Measurements from ENCODE around the gene COMP.
"Not testable (repeated sequence)": the region's sequence is repeated elsewhere in the genome, so short reads cannot be mapped to it uniquely, and the experiment has no call there.

The COMP gene

GRCh38 chr19:18814063-18814462 is 23.0 kb upstream of the COMP start:
- no peaks in the 10 kb centered on the region for H4K20me1 ChIP-seq (ENCODE audit: control insufficient read depth, insufficient read depth, low read depth, low read length)
- H3K4me2 ChIP-seq (ENCODE audit: low read length): no peak overlapping the region
- no peaks in the 10 kb centered on the region for H3K36me3 ChIP-seq (ENCODE audit: control insufficient read depth, low read length)
- H3K27me3 ChIP-seq (ENCODE audit: control insufficient read depth, low read length): no peaks in the 10 kb centered on the region; the same call in 1 of the 2 replicates
- no peaks in the 10 kb centered on the region for H3K9me2 ChIP-seq (replicated peaks; ENCODE audit: control insufficient read depth, low read length)
- H3F3A ChIP-seq (ENCODE audit: control insufficient read depth, insufficient read depth): no peaks in the 10 kb centered on the region
- no peaks in the 10 kb centered on the region for H3K9me3 ChIP-seq (ENCODE audit: control insufficient read depth, insufficient read depth, low read length)
- H3K27ac ChIP-seq (ENCODE audit: low read depth, low read length): no peak overlapping the region
- H3K4me1 ChIP-seq (ENCODE audit: control insufficient read depth, low read length): no peaks in the 10 kb centered on the region
- H3K79me2 ChIP-seq (ENCODE audit: control insufficient read depth, low read length): no peaks in the 10 kb centered on the region
- no peak overlapping the region for H3K4me3 ChIP-seq (ENCODE audit: low read length)
- TF ChIP-seq EZH2phosphoT487 (IDR thresholded peaks at IDR 0.05; ENCODE audit: borderline replicate concordance, low read length): no peak
- no peak for TF ChIP-seq CTCF (IDR thresholded peaks at IDR 0.05; ENCODE audit: low read depth, low read length, poor library complexity, severe bottlenecking)

- not testable (repeated sequence) for H4K20me1 ChIP-seq (ENCODE audit: control insufficient read depth, insufficient read depth, low read depth, low read length); H3K36me3 ChIP-seq (ENCODE audit: control insufficient read depth, low read length); H3K9me3 ChIP-seq (ENCODE audit: control insufficient read depth, insufficient read depth, low read length); H3K27me3 ChIP-seq (ENCODE audit: control insufficient read depth, low read length); H3F3A ChIP-seq (ENCODE audit: control insufficient read depth, insufficient read depth); H3K9me2 ChIP-seq (replicated peaks; ENCODE audit: control insufficient read depth, low read length); H3K4me1 ChIP-seq (ENCODE audit: control insufficient read depth, low read length); H3K27ac ChIP-seq (ENCODE audit: low read depth, low read length); H3K79me2 ChIP-seq (ENCODE audit: control insufficient read depth, low read length); H3K4me3 ChIP-seq (ENCODE audit: low read length); H3K4me2 ChIP-seq (ENCODE audit: low read length)
Observed at GRCh38 chr19:18811638-18812037, 20.5 kb upstream of the COMP start.

GRCh38 chr19:18809149-18809868 is 18.2 kb upstream of the COMP start:
- H3K27me3 ChIP-seq (ENCODE audit: control insufficient read depth, low read length): peaks cover 3% of the 10 kb centered on the region; the same call in 1 of the 2 replicates
- H3K9me2 ChIP-seq (replicated peaks; ENCODE audit: control insufficient read depth, low read length): no peaks in the 10 kb centered on the region
- H3K27ac ChIP-seq (ENCODE audit: low read depth, low read length): no peak overlapping the region
- no peaks in the 10 kb centered on the region for H3K36me3 ChIP-seq (ENCODE audit: control insufficient read depth, low read length)
- H3K4me3 ChIP-seq (ENCODE audit: low read length): no peak overlapping the region
- H3K9me3 ChIP-seq (ENCODE audit: control insufficient read depth, insufficient read depth, low read length): no peaks in the 10 kb centered on the region
- H3K4me1 ChIP-seq (ENCODE audit: control insufficient read depth, low read length): no peaks in the 10 kb centered on the region
- no peaks in the 10 kb centered on the region for H4K20me1 ChIP-seq (ENCODE audit: control insufficient read depth, insufficient read depth, low read depth, low read length)
- H3K79me2 ChIP-seq (ENCODE audit: control insufficient read depth, low read length): no peaks in the 10 kb centered on the region
- H3F3A ChIP-seq (ENCODE audit: control insufficient read depth, insufficient read depth): no peaks in the 10 kb centered on the region
- H3K4me2 ChIP-seq (ENCODE audit: low read length): no peak overlapping the region
- no peak for TF ChIP-seq EZH2phosphoT487 (IDR thresholded peaks at IDR 0.05; ENCODE audit: borderline replicate concordance, low read length)
- TF ChIP-seq CTCF (IDR thresholded peaks at IDR 0.05; ENCODE audit: low read depth, low read length, poor library complexity, severe bottlenecking): no peak

- no peaks in the 10 kb centered on the region for H3K9me3 ChIP-seq (ENCODE audit: control insufficient read depth, insufficient read depth, low read length)
- no peak overlapping the region for H3K27ac ChIP-seq (ENCODE audit: low read depth, low read length)
- TF ChIP-seq EZH2phosphoT487 (IDR thresholded peaks at IDR 0.05; ENCODE audit: borderline replicate concordance, low read length) (no peak), CTCF (IDR thresholded peaks at IDR 0.05; ENCODE audit: low read depth, low read length, poor library complexity, severe bottlenecking) (no peak)
Observed at GRCh38 chr19:18807861-18808331, 16.8 kb upstream of the COMP start.

More at GRCh38 chr19:18807861-18808331, 16.8 kb upstream of the COMP start:
- Histone ChIP-seq H3K79me2 (ENCODE audit: control insufficient read depth, low read length) (no peaks in the 10 kb centered on the region), H3K4me3 (ENCODE audit: low read length) (no peak overlapping the region), H3K27me3 (ENCODE audit: control insufficient read depth, low read length) (0 out of 2 replicates have a peak, but pooled peaks cover 3% of the 10 kb centered on the region), H3F3A (ENCODE audit: control insufficient read depth, insufficient read depth) (no peaks in the 10 kb centered on the region), H4K20me1 (ENCODE audit: control insufficient read depth, insufficient read depth, low read depth, low read length) (no peaks in the 10 kb centered on the region), H3K4me2 (ENCODE audit: low read length) (no peak overlapping the region), H3K4me1 (ENCODE audit: control insufficient read depth, low read length) (no peaks in the 10 kb centered on the region), H3K36me3 (ENCODE audit: control insufficient read depth, low read length) (no peaks in the 10 kb centered on the region), H3K9me2 (replicated peaks; ENCODE audit: control insufficient read depth, low read length) (no peaks in the 10 kb centered on the region)
